Inflammatory macrophage treated with lipopolysaccharide for 4 hours (primary cell): ENCODE results near the gene GALNS.

Source experiments
- DNase-seq: peaks from one replicate; pipeline ENCODE4 v3.0.0-alpha.2; 2020

Gene GALNS

GRCh38 chr16:88814144-88814502 lies 42.6 kb downstream of the GALNS start:
- DNase-seq: no peak

GRCh38 chr16:88813269-88814143 lies 43.2 kb downstream of the GALNS start:
- DNase-seq: no peak

- DNase-seq: peak; percentile 59
Measured at GRCh38 chr16:88812513-88813268, 44.1 kb downstream of the GALNS start.

DNA sequence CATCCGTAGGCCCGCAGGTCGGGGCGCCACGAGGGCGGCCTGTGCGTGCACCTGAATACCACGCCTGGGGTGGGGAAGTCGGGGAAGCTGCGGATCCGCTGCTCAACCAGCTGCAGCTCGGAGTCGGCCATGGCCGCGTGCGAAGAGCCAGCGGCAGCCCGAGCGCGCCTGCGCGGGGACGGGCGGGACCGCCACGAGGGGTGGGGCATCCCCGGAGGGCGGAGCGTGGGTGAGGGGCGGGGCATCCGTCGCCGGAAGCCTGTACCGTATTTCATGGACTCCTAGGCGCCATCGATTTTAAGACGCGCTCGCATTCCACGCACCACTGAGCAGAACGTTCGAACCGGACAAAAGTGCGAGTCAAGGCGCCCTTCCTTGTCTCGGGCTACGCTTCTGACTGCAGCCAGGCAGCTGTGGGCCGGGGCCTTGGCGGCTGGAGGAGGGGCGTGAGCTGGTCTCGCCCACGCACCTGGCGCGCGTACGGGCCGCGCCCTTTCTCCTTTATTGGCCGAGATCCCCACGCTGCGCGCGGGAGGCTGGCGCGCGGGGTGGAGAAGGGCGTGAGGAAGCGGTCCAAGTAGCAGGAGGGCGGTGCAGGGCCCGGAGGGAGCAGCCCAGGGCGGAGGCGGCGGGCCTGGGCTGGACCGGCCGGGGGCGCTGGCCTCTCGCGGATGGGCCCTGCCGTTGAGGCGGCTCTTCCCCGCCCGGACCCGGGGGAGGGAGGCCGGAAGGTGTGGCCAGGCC lies 44.8 kb downstream of the GALNS start, which contains the start of gene APRT:
Gene APRT, minus strand, starts transcription at position 160 of the 744 bp plus-strand sequence. Its CDS starts 29 bp downstream, at position 131.
- peak; percentile 93 for DNase-seq

GRCh38 chr16:88810912-88811768 lies 45.6 kb downstream of the GALNS start:
- peak; percentile 76 for DNase-seq

DNA sequence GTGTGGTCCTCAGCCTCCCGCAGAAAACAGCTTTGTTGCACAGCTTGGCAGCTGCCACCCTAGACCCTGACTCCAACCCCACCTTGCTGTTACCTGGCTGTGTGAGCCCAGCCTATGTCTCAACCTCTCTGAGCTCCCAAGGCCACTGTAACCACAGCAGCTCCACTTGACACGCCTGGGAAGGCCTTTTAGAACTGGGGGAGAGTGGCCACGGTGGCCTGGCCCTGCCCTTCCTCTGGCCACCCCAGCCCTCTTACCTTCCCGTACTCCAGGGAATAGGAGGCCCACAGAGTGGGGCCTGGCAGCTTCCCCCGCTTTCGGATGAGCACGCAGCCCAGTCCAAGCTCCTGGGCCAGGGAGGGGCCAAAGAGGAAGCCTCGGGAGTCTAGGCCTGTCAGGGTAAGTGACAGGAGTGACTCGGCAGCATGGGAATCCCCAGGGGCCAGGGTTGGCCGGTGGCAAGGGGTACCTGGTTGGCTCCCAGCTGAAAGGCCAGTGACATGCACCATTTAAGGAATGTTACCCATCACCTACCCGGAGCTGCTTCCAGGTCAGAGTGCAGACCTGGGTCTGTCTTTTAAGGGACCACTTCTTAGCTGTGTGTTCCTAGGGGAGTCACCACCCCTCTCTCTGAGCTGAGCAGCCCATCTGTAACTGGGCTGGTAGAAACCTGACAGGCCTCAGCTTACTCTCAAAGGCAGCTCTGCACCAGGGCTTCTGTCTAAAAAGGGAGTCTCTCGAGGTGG lies 46.4 kb downstream of the GALNS start:
- DNase-seq: peak; percentile 68

GRCh38 chr16:88809676-88810165 lies 47.0 kb downstream of the GALNS start:
- DNase-seq: no peak

DNA sequence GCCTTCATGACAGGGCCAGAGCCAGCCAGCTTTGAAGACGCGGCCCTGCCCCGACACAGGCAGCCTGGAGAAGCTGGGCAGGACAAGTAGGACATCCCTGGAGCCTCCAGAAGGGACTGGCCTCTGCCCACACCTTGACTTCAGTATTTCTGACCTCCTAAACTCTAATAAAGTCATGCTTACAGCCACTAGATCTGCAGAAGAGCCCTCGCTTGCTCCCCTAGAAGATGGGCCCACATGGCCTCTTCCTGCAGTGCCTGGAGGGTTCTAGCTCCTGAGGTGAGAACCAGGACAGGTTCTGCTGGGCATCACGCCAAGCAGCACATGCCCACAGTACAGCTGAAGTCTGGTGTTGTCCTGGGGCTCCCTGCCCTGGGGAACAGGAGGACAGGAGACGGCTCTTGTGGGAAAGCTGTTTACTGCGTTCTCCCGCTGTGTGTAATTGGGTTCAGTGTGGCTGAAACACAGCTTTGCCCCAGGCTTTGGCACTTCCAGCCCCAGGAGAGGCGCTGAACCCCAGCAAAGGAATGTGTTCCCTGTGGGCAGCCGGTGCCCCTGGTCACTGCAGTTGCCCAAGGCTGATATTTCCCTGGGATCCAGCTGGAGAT lies 47.6 kb downstream of the GALNS start:
- no peak for DNase-seq

GRCh38 chr16:88807626-88808453 lies 48.9 kb downstream of the GALNS start:
- DNase-seq: no peak

DNA sequence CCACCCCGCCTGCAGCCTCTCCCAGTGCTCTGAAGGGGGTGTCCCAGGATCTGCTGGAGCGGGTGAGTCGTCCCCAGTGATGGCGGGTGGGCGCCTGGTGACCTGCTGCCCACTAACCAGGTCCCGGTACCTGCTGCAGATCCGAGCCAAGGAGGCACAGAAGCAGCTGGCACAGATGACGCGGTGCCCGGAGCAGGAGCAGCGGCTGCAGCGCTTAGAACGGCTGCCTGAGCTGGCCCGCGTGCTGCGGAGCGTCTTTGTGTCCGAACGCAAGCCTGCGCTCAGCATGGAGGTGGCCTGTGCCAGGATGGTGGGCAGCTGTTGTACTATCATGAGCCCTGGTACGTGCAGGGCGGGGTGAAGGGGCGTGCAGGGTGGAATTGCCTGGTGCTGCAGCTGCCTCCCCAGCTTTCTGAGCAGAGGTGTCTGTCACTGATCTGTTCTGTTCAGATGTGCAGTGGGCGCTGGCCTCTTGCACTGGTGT lies 49.6 kb downstream of the GALNS start:
- DNase-seq: no peak

- DNase-seq: no peak
Measured at GRCh38 chr16:88806491-88807111, 50.1 kb downstream of the GALNS start.

DNA sequence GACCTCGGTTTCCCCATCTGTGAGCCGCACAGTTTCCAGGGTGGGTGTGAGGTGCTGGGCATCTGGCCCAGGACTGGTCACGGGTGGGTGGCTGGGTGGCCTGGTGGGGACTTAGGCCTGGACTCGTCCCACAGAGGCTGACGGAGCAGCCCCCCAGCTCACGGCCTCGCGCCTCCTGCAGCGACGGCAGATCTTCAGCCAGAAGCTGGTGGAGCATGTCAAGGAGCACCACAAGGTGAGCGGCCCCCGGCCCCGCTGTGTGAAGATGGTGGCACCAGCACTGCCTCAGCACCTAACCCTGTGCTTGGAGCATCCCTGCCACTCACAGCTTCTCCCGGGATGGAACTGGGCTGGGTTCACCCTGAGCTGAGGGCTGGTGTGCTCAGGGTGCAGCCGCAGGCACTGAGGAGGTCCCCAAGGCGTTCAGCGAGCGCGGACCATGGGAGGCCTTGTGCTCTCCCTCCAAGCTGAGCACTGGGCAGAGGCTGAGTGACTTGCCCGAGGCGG lies 50.8 kb downstream of the GALNS start:
- DNase-seq: no peak

- DNase-seq: no peak
Measured at GRCh38 chr16:88805340-88805715, 51.4 kb downstream of the GALNS start.

DNA sequence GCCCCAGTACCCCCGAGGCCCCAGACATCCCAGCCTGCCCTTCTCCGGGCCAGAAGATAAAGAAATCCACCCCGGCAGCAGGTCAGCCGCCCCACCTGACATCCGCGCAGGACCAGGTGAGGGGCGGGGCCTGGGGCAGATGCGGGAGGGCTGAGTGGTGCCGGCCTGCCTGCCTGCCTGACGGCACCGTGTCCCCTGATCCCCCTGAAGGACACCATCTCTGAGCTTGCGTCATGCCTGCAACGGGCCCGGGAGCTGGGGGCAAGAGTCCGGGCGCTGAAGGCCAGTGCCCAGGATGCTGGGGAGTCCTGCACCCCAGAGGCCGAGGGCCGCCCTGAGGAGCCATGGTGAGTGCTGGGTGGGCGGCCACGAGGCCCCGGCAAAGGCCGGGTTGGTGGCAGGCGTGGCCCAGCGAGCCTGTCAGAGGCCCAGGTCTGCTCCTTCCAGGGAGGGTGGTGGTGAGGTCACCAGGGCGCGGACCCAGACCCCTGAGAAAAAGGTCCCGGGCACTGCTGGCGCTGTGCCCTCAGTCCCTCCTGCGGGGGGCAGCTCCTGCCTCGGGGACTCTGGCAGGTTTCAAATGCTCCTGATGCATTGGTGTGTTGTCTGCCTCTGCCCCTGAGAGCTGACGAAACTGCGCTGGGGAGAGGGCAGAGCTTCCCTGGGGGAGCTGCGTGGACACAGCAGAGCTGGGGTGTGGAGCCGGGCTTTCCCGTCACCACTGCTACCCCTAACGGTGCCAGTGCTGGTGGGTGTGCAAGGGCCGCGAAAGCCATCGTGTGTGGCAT lies 52.0 kb downstream of the GALNS start:
- DNase-seq: no peak

GRCh38 chr16:88804173-88804551 lies 52.6 kb downstream of the GALNS start:
- no peak for DNase-seq

- peak; percentile 81 for DNase-seq
Measured at GRCh38 chr16:88803264-88803987, 53.3 kb downstream of the GALNS start, which contains the start of gene CDT1. Gene CDT1 (plus strand): TSS chr16:88803789. CDS start chr16:88803832, 43 bp downstream.

- DNase-seq: no peak
Measured at GRCh38 chr16:88800277-88800592, 56.5 kb downstream of the GALNS start.
